H1 (cell line): Measurements from ENCODE around the gene ADAMTS6. TPM values are rescaled to one million over a fixed set of nuclear protein-coding genes. Genes with fewer than 3 reads are reported as not detected.

ENCODE experiments used
- SAP30 ChIP-seq: fragments of 300-600 bp; sonication (generic); IDR thresholded peaks from 2 replicates; pipeline ENCODE4 v1.7.1; 2012; ENCODE audit warnings: low read length, moderate library complexity, mild to moderate bottlenecking, inconsistent platforms; ENCODE audit not compliant: insufficient read depth, insufficient replicate concordance
- SP4 ChIP-seq: IDR thresholded peaks from 2 replicates; pipeline ENCODE4 v1.6.1; 2012; ENCODE audit warnings: low read length, inconsistent platforms
- TCF12 ChIP-seq: IDR thresholded peaks from 2 replicates; pipeline ENCODE4 v1.6.1; 2011; ENCODE audit warnings: low read depth, mild to moderate bottlenecking, low read length
- YY1 ChIP-seq: IDR thresholded peaks from 2 replicates; pipeline ENCODE4 v1.6.1; 2011; ENCODE audit warnings: low read depth, mild to moderate bottlenecking, low read length
- polyA plus RNA-seq, 7 experiments: library from polyadenylated mRNA; depleted of rRNA in 3 of 7; stranded (reverse) in 5 of 7; unstranded in 2 of 7; fragments of >200 nt in 5 of 7; fragments of 200-250 nt in 2 of 7; gene quantifications; 1 replicate in 5 of 7; 2 replicates in 1 of 7; 4 replicates in 1 of 7; pipeline versions ENCODE4 v1.2.1 to v1.2.3, GENCODE V29; 2011 to 2013; ENCODE audit warnings: missing spikeins in 2 of 7, mixed read lengths in 2 of 7
- total RNA-seq: library from RNA; stranded (reverse); fragmentation: NEBNext Ultra II Directional; extraction: Animal tissue kit (Norgen Biotek cat#: 25700); gene quantifications from 2 replicates; pipeline ENCODE4 v1.2.1, GENCODE V29; 2021

Gene ADAMTS6
- total and polyA plus RNA-seq, 2 of the 8 experiments (the other 6 are each of a cell fraction or from before 2014, with no cell fraction given), result 0.74 to 2.4 TPM

GRCh38 chr5:65481171-65481581 is 544 bp downstream of the ADAMTS6 start (continued):
- TF ChIP-seq SAP30 (no peak), YY1 (no peak), SP4 (no peak), TCF12 (no peak)
